Brain microvascular endothelial cell (primary cell): ENCODE data around the gene MED27.

Experiments
- DNase-seq: peaks from one replicate; pipeline ENCODE4 v3.0.0-alpha.2; 2020
- H3K27ac ChIP-seq: fragments of 250-450 bp; sonication (Bioruptor Pico); 2 replicates; pipeline ENCODE4 v1.5.1; 2020; ENCODE audit warnings: mild to moderate bottlenecking, moderate library complexity
- H3K27me3 ChIP-seq: fragments of 250-450 bp; sonication (Bioruptor Pico); replicated peaks from 2 replicates; pipeline ENCODE4 v1.5.1; 2020; ENCODE audit warnings: mild to moderate bottlenecking
- H3K36me3 ChIP-seq: fragments of 250-450 bp; sonication (Bioruptor Pico); replicated peaks from 2 replicates; pipeline ENCODE4 v1.5.1; 2020; ENCODE audit warnings: mild to moderate bottlenecking
- H3K4me3 ChIP-seq: 2 replicates; pipeline ENCODE4 v1.5.1; 2011; ENCODE audit warnings: low read depth, mild to moderate bottlenecking, control low read depth, low read length, moderate library complexity
- CTCF ChIP-seq: IDR thresholded peaks from 2 replicates; pipeline ENCODE4 v1.5.1; 2011; ENCODE audit warnings: low read depth, mild to moderate bottlenecking, moderate library complexity, low read length, control low read depth, inconsistent platforms; ENCODE audit errors: missing control alignments
- in situ Hi-C: cut with HindIII; loops from 2 replicates; pipeline ENCODE4 v1.10.0; 2017; ENCODE audit warnings: low sequenced_read_pairs, low pct_ligation_motif_present

MED27 gene

GRCh38 chr9:132108728-132109127, 29.1 kb upstream of the MED27 start:
- no peak overlapping the region for H3K27ac ChIP-seq
- H3K36me3 ChIP-seq: no peaks in the 10 kb centered on the region
- TF ChIP-seq CTCF: no peak
- no peak for DNase-seq
- no peak overlapping the region for H3K4me3 ChIP-seq
- no peaks in the 10 kb centered on the region for H3K27me3 ChIP-seq
- in situ Hi-C loops: no loop called here

DNA sequence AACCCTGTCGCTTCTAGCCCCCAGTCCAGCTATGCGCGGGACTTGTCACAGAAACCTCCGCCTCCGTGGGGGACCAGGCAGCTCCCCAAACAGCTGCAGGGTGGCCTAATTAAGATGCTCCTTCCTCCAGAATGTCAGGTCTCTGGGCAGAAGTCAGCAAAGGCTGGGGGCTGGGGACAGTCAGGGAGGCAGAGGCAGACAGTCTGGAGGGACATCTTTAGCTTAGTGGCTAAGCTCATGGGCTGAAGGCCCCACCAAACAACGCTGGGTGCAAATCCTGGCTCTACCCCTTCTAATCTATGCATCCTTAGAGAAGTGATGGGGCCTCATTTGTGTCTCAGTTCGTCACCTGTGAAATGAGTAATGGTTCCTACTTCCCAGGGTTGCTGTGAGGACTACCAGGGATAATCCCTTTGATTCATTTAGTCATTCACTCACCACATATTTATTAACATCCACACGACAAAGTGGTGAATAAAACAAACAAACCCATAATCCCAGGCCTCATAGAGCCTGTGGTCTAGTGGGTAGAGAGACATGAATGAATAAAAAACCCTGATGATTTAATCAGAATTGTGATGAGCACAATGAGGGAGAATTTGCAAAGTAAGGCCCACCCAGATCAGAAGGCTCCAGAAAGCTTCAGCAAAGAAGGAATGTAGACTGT, 20.2 kb upstream of the MED27 start:
- H3K27me3 ChIP-seq: peaks cover 3% of the 10 kb centered on the region
- H3K4me3 ChIP-seq: no peak overlapping the region
- in situ Hi-C loops: no loop called here

GRCh38 chr9:132099167-132099566, 19.5 kb upstream of the MED27 start:
- TF ChIP-seq CTCF: no peak
- in situ Hi-C loops: no loop called here
- Histone ChIP-seq H3K4me3 (no peak overlapping the region), H3K27me3 (peaks cover 3% of the 10 kb centered on the region), H3K36me3 (no peaks in the 10 kb centered on the region), H3K27ac (no peak overlapping the region)
- no peak for DNase-seq

More for the DNA sequence above, 20.2 kb upstream of the MED27 start:
- Histone ChIP-seq H3K36me3 (no peaks in the 10 kb centered on the region), H3K27ac (no peak overlapping the region)
- no peak for TF ChIP-seq CTCF
- no peak for DNase-seq

DNA sequence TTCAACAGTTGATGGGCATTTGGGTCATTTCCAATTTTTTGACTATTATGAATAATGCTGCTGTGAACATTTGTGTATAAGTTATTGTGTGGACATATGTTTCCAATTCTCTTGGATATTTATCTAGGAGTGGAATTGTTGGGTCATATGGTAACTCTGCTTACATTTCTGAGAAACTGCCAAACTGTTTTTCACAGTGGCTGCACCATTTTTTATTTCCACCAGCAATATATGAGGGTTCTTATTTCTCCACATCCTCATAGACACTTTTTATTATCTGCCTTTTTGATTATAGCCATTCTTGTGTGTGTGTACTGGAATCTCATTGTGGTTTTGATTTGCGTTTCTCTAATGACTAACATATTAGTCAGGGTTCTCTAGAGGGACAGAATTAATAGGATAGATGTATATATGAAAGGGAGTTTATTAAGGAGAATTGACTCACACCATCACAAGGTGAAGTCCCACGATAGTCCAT, 14.7 kb upstream of the MED27 start:
- H3K27ac ChIP-seq: peak overlapping the region; percentile 67
- no peak overlapping the region for H3K4me3 ChIP-seq
- DNase-seq: peak; percentile 58
- no peaks in the 10 kb centered on the region for H3K36me3 ChIP-seq
- H3K27me3 ChIP-seq: peaks cover 3% of the 10 kb centered on the region
- in situ Hi-C loops: no loop called here
- no peak for TF ChIP-seq CTCF

GRCh38 chr9:132090771-132091170, 11.1 kb upstream of the MED27 start:
- no peak overlapping the region for H3K4me3 ChIP-seq
- in situ Hi-C loops: no loop called here
- DNase-seq: peak; percentile 17
- H3K27ac ChIP-seq: no peak overlapping the region
- no peaks in the 10 kb centered on the region for H3K36me3 ChIP-seq
- no peak for TF ChIP-seq CTCF
- no peaks in the 10 kb centered on the region for H3K27me3 ChIP-seq
